Activated CD8-positive, alpha-beta memory T cell treated with anti-CD3 and anti-CD28 coated beads, Interleukin-2, amount 50 U/mL, for 4 hours (primary cell): Measurements from ENCODE around the gene URI1.

ENCODE experiments used
- DNase-seq: peaks from one replicate; pipeline ENCODE4 v3.0.0-alpha.2; 2020

URI1 gene

GRCh38 chr19:29974701-29975100 is 32.7 kb downstream of the URI1 start:
- no peak for DNase-seq

GRCh38 chr19:29976151-29976943 is 34.3 kb downstream of the URI1 start:
- no peak for DNase-seq

GRCh38 chr19:29978080-29978479 is 36.0 kb downstream of the URI1 start:
- DNase-seq = no peak

GRCh38 chr19:29983568-29983967 is 41.5 kb downstream of the URI1 start:
- no peak for DNase-seq

- DNase-seq = no peak
These were observed 43.2 kb downstream of the URI1 start for GRCh38 chr19:29985196-29985595.

- DNase-seq = no peak
These were observed 46.3 kb downstream of the URI1 start for GRCh38 chr19:29988351-29988750.

- DNase-seq = no peak
These were observed 50.3 kb downstream of the URI1 start for GRCh38 chr19:29992233-29992867.

- DNase-seq = no peak
These were observed 57.5 kb downstream of the URI1 start for GRCh38 chr19:29999490-29999889.

- DNase-seq = no peak
These were observed 58.8 kb downstream of the URI1 start for GRCh38 chr19:30000862-30001261.

GRCh38 chr19:30001301-30001700 is 59.3 kb downstream of the URI1 start:
- DNase-seq = no peak

GRCh38 chr19:30001791-30002190 is 59.8 kb downstream of the URI1 start:
- no peak for DNase-seq

GRCh38 chr19:30003866-30004265 is 61.8 kb downstream of the URI1 start:
- no peak for DNase-seq

GRCh38 chr19:30004403-30004802 is 62.4 kb downstream of the URI1 start:
- no peak for DNase-seq

GRCh38 chr19:30006207-30006606 is 64.2 kb downstream of the URI1 start:
- no peak for DNase-seq

- no peak for DNase-seq
These were observed 66.1 kb downstream of the URI1 start for GRCh38 chr19:30008169-30008568.

GRCh38 chr19:30009013-30009412 is 67.0 kb downstream of the URI1 start:
- DNase-seq = no peak

GRCh38 chr19:30011051-30011578 is 69.1 kb downstream of the URI1 start:
- DNase-seq = no peak

GRCh38 chr19:30014770-30015169 is 72.7 kb downstream of the URI1 start:
- no peak for DNase-seq

- no peak for DNase-seq
These were observed 75.1 kb downstream of the URI1 start for GRCh38 chr19:30017172-30017571.

GRCh38 chr19:30020189-30020588 is 78.2 kb downstream of the URI1 start:
- DNase-seq = no peak

- no peak for DNase-seq
These were observed 80.6 kb downstream of the URI1 start for GRCh38 chr19:30022659-30023058.

- no peak for DNase-seq
These were observed 81.3 kb downstream of the URI1 start for GRCh38 chr19:30023330-30023729.

GRCh38 chr19:30024091-30024490 is 82.1 kb downstream of the URI1 start:
- no peak for DNase-seq

GRCh38 chr19:30026933-30027332 is 84.9 kb downstream of the URI1 start:
- DNase-seq = no peak
